Mesenchymal stem cell (in vitro differentiated cells and primary cell): ENCODE results near the gene PCSK2.

Source experiments
- DNase-seq: peaks from one replicate; pipeline ENCODE4 v3.0.0-alpha.2; 2013
- H2AFZ ChIP-seq: one replicate; pipeline ENCODE4 v1.6.1; 2013; ENCODE audit warnings: low read depth, mild to moderate bottlenecking, control low read depth, inconsistent platforms, low read length, moderate library complexity
- H2AK5ac ChIP-seq: 2 replicates; pipeline ENCODE4 v1.6.1; 2013; ENCODE audit warnings: low read length, moderate library complexity, mild to moderate bottlenecking, inconsistent platforms; ENCODE audit not compliant: severe bottlenecking
- H2BK120ac ChIP-seq: one replicate; pipeline ENCODE4 v1.6.1; 2013; ENCODE audit warnings: low read depth, mild to moderate bottlenecking, inconsistent platforms, low read length, moderate library complexity
- H2BK12ac ChIP-seq, 2 experiments: one replicate each; pipeline ENCODE4 v1.6.1; 2013; ENCODE audit warnings: inconsistent platforms in 2 of 2, low read length in 2 of 2, mild to moderate bottlenecking in 2 of 2, moderate library complexity in 2 of 2, control low read depth in 1 of 2
- H2BK15ac ChIP-seq: one replicate; pipeline ENCODE4 v1.6.1; 2013; ENCODE audit warnings: mild to moderate bottlenecking, low read depth, inconsistent platforms; ENCODE audit not compliant: poor library complexity, severe bottlenecking
- H2BK5ac ChIP-seq: 2 replicates; pipeline ENCODE4 v1.6.1; 2013; ENCODE audit warnings: low read depth, mild to moderate bottlenecking, low read length, control low read depth, inconsistent platforms; ENCODE audit not compliant: poor library complexity, severe bottlenecking
- H3K14ac ChIP-seq, 2 experiments: one replicate each; pipeline ENCODE4 v1.6.1; 2013; ENCODE audit warnings: inconsistent platforms in 2 of 2, low read length in 2 of 2, control low read depth in 1 of 2, mild to moderate bottlenecking in 1 of 2, moderate library complexity in 1 of 2
- H3K18ac ChIP-seq, 2 experiments: one replicate each; pipeline ENCODE4 v1.6.1; 2013; ENCODE audit warnings: inconsistent platforms in 2 of 2, low read length in 2 of 2, control low read depth in 1 of 2, low read depth in 1 of 2, mild to moderate bottlenecking in 1 of 2
- H3K23ac ChIP-seq, 2 experiments: one replicate each; pipeline ENCODE4 v1.6.1; 2013; ENCODE audit warnings: inconsistent platforms in 2 of 2, low read length in 2 of 2, mild to moderate bottlenecking in 2 of 2, moderate library complexity in 2 of 2, control low read depth in 1 of 2
- H3K27ac ChIP-seq: 2 replicates; pipeline ENCODE4 v1.5.1; 2013; ENCODE audit warnings: mild to moderate bottlenecking, moderate library complexity, low read length, control low read depth, inconsistent platforms; ENCODE audit not compliant: poor library complexity, severe bottlenecking
- H3K27me3 ChIP-seq, 2 experiments: 2 replicates each; pipeline versions ENCODE4 v1.6.1 to v1.7.0; 2013; ENCODE audit warnings: low read length in 2 of 2, mild to moderate bottlenecking in 2 of 2, moderate library complexity in 2 of 2, control low read depth in 1 of 2, inconsistent platforms in 1 of 2; ENCODE audit not compliant: control insufficient read depth in 1 of 2, insufficient read depth in 1 of 2
- H3K36me3 ChIP-seq, 2 experiments: 2 replicates each; pipeline versions ENCODE4 v1.6.1 to v1.7.0; 2013; ENCODE audit warnings: low read length in 2 of 2, control low read depth in 1 of 2, inconsistent platforms in 1 of 2, low read depth in 1 of 2, mild to moderate bottlenecking in 1 of 2; ENCODE audit not compliant: insufficient read depth in 2 of 2, control insufficient read depth in 1 of 2
- H3K4ac ChIP-seq, 2 experiments: one replicate each; pipeline ENCODE4 v1.6.1; 2013; ENCODE audit warnings: inconsistent platforms in 2 of 2, low read length in 2 of 2, mild to moderate bottlenecking in 2 of 2, moderate library complexity in 2 of 2, control low read depth in 1 of 2, low read depth in 1 of 2
- H3K4me1 ChIP-seq: 2 replicates; pipeline ENCODE4 v1.6.1; 2013; ENCODE audit warnings: low read depth, low read length, control low read depth; ENCODE audit not compliant: control insufficient read depth, insufficient read depth
- H3K4me2 ChIP-seq: 2 replicates; pipeline ENCODE4 v1.6.1; 2013; ENCODE audit warnings: low read length, mild to moderate bottlenecking, inconsistent platforms; ENCODE audit not compliant: poor library complexity, severe bottlenecking
- H3K4me3 ChIP-seq, 2 experiments: 2 replicates each; pipeline versions ENCODE4 v1.5.1 to v1.7.0; 2013; ENCODE audit warnings: low read length in 2 of 2, mild to moderate bottlenecking in 2 of 2, control low read depth in 1 of 2, low read depth in 1 of 2; ENCODE audit not compliant: insufficient read depth in 1 of 2
- H3K79me1 ChIP-seq: replicated peaks from 2 replicates; pipeline ENCODE4 v1.6.1; 2013; ENCODE audit warnings: mild to moderate bottlenecking, control low read depth, low read length, inconsistent platforms; ENCODE audit not compliant: poor library complexity, severe bottlenecking
- H3K9ac ChIP-seq: 2 replicates; pipeline ENCODE4 v1.7.0; 2013; ENCODE audit warnings: mild to moderate bottlenecking, low read length, moderate library complexity
- H3K9me3 ChIP-seq: 2 replicates; pipeline ENCODE4 v1.7.0; 2013; ENCODE audit warnings: mild to moderate bottlenecking, low read length; ENCODE audit not compliant: control insufficient read depth
- H4K8ac ChIP-seq: one replicate; pipeline ENCODE4 v1.6.1; 2013; ENCODE audit warnings: inconsistent platforms, mild to moderate bottlenecking, low read length, moderate library complexity
- H4K91ac ChIP-seq: one replicate; pipeline ENCODE4 v1.6.1; 2013; ENCODE audit warnings: mild to moderate bottlenecking, low read length, inconsistent platforms
- WGBS: methylation state at CpG from one replicate; pipeline ENCODE4 v1.1.7; 2013; ENCODE audit warnings: mixed read lengths; 5-methylcytosine and 5-hydroxymethylcytosine counted together

Gene PCSK2

GRCh38 chr20:17442588-17442987 is 215.7 kb downstream of the PCSK2 start:
- Histone ChIP-seq H2AFZ (no peak overlapping the region), H2BK120ac (no peak overlapping the region), H2BK5ac (no peak overlapping the region), H3K9ac (no peak overlapping the region), H3K18ac (no peak overlapping the region), H3K4me1 (no peaks in the 10 kb centered on the region), H3K27ac (no peak overlapping the region), H4K8ac (no peak overlapping the region), H3K9me3 (peaks cover 4% of the 10 kb centered on the region), H4K91ac (no peak overlapping the region), H3K36me3 (no peaks in the 10 kb centered on the region), H3K4me3 (no peak overlapping the region), H3K4me2 (no peak overlapping the region), H3K23ac (no peak overlapping the region), H3K27me3 (peaks cover 30 to 59% of the 10 kb centered on the region in 2 experiments), H2AK5ac (no peak overlapping the region), H3K4ac (no peak overlapping the region), H2BK12ac (no peak overlapping the region), H2BK15ac (no peak overlapping the region), H3K14ac (no peak overlapping the region), H3K79me1 (no peaks in the 10 kb centered on the region)
- no peak for DNase-seq
- 51% methylated on average over 8 of the region's 8 CpGs for WGBS

- Histone ChIP-seq H3K79me1 (no peaks in the 10 kb centered on the region), H3K4ac (no peak overlapping the region), H3K36me3 (no peaks in the 10 kb centered on the region), H3K4me2 (no peak overlapping the region), H3K23ac (no peak overlapping the region), H3K4me3 (no peak overlapping the region), H3K18ac (no peak overlapping the region), H3K4me1 (no peaks in the 10 kb centered on the region), H2BK5ac (no peak overlapping the region), H3K9ac (no peak overlapping the region), H3K27me3 (peaks cover 30 to 59% of the 10 kb centered on the region in 2 experiments), H3K14ac (no peak overlapping the region), H2BK12ac (no peak overlapping the region), H2BK120ac (no peak overlapping the region), H2AK5ac (no peak overlapping the region), H3K27ac (no peak overlapping the region), H2BK15ac (no peak overlapping the region), H2AFZ (no peak overlapping the region), H3K9me3 (peaks cover 4% of the 10 kb centered on the region), H4K91ac (no peak overlapping the region), H4K8ac (no peak overlapping the region)
- no peak for DNase-seq
- WGBS, result 62% methylated on average over 9 of the region's 11 CpGs
Measured at GRCh38 chr20:17443131-17443858, 216.5 kb downstream of the PCSK2 start.

GRCh38 chr20:17444091-17444490 is 217.3 kb downstream of the PCSK2 start:
- peaks cover 4% of the 10 kb centered on the region for H3K9me3 ChIP-seq
- H2BK5ac ChIP-seq, result no peak overlapping the region
- H3K14ac ChIP-seq, result no peak overlapping the region
- H3K27ac ChIP-seq, result no peak overlapping the region
- no peak overlapping the region for H3K23ac ChIP-seq
- DNase-seq, result no peak
- no peak overlapping the region for H2BK120ac ChIP-seq
- no peak overlapping the region for H2AFZ ChIP-seq
- no peaks in the 10 kb centered on the region for H3K4me1 ChIP-seq
- H4K91ac ChIP-seq, result no peak overlapping the region
- no peaks in the 10 kb centered on the region for H3K36me3 ChIP-seq
- no peak overlapping the region for H4K8ac ChIP-seq
- H3K27me3 ChIP-seq, result peaks cover 30 to 54% of the 10 kb centered on the region in 2 experiments
- no peak overlapping the region for H3K9ac ChIP-seq
- H3K4me3 ChIP-seq, result no peak overlapping the region
- WGBS, result no CpG with 5 or more reads among the region's 2 CpGs
- H3K4ac ChIP-seq, result no peak overlapping the region
- no peak overlapping the region for H3K18ac ChIP-seq
- no peaks in the 10 kb centered on the region for H3K79me1 ChIP-seq
- H2AK5ac ChIP-seq, result no peak overlapping the region
- H2BK15ac ChIP-seq, result no peak overlapping the region
- H2BK12ac ChIP-seq, result no peak overlapping the region
- H3K4me2 ChIP-seq, result no peak overlapping the region

GRCh38 chr20:17445543-17445942 is 218.7 kb downstream of the PCSK2 start:
- Histone ChIP-seq H2AK5ac (no peak overlapping the region), H2BK12ac (no peak overlapping the region), H4K91ac (no peak overlapping the region), H3K4me3 (no peak overlapping the region), H2BK5ac (no peak overlapping the region), H3K27me3 (peaks cover 30 to 52% of the 10 kb centered on the region in 2 experiments), H3K4me1 (no peaks in the 10 kb centered on the region), H3K79me1 (no peaks in the 10 kb centered on the region), H3K9me3 (peaks cover 4% of the 10 kb centered on the region), H3K36me3 (no peaks in the 10 kb centered on the region), H2BK15ac (no peak overlapping the region), H2AFZ (no peak overlapping the region), H3K23ac (peak overlapping the region in 1 of 2 experiments; percentile 61), H3K18ac (no peak overlapping the region), H2BK120ac (no peak overlapping the region), H3K9ac (no peak overlapping the region), H3K27ac (no peak overlapping the region), H3K14ac (no peak overlapping the region), H3K4ac (no peak overlapping the region), H3K4me2 (no peak overlapping the region), H4K8ac (no peak overlapping the region)
- 79% methylated on average over 13 of the region's 13 CpGs for WGBS
- no peak for DNase-seq
